Measurements from ENCODE around the gene ITGB5.

DNA sequence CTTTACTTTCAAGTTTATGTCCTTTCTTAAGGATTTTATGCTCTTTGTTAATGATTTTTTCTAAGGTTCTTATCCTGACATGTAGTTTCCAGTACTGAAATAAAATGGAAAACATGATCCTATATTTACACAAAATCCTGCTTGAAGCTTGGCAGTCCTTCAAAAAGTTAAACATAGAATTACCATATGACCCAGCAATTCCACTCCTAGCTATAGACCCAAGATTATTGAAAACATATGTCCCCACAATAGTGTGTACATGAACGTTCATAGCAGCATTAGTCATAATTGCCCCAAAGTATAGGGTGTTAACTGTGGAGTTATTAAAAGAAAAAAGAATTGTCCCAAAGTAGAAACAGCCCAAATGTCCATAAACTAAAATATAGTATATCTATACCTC lies 33.2 kb downstream of the ITGB5 start:
- TF ChIP-seq, protein P1, sequence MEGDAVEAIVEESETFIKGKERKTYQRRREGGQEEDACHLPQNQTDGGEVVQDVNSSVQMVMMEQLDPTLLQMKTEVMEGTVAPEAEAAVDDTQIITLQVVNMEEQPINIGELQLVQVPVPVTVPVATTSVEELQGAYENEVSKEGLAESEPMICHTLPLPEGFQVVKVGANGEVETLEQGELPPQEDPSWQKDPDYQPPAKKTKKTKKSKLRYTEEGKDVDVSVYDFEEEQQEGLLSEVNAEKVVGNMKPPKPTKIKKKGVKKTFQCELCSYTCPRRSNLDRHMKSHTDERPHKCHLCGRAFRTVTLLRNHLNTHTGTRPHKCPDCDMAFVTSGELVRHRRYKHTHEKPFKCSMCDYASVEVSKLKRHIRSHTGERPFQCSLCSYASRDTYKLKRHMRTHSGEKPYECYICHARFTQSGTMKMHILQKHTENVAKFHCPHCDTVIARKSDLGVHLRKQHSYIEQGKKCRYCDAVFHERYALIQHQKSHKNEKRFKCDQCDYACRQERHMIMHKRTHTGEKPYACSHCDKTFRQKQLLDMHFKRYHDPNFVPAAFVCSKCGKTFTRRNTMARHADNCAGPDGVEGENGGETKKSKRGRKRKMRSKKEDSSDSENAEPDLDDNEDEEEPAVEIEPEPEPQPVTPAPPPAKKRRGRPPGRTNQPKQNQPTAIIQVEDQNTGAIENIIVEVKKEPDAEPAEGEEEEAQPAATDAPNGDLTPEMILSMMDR (IDR thresholded peaks at IDR 0.05) = no peak
- no peak for TF ChIP-seq POLR2A (IDR thresholded peaks at IDR 0.05)

Measured in right lobe of liver (tissue), 4 donors.